Epithelial cell of esophagus (primary cell): ENCODE results near the gene MANBA.
A peak's percentile ranks its signal among the peaks of the same experiment; 100 is the strongest.

Experiments used
- DNase-seq: peaks from one replicate; pipeline ENCODE4 v3.0.0; 2010; ENCODE audit warnings: low read depth
- H3K4me3 ChIP-seq: 2 replicates; pipeline ENCODE4 v1.5.1; 2011; ENCODE audit warnings: mild to moderate bottlenecking, low read length, control low read depth
- CTCF ChIP-seq: IDR thresholded peaks from 2 replicates; pipeline ENCODE4 v1.5.1; 2011; ENCODE audit warnings: low read depth, mild to moderate bottlenecking, low read length, control low read depth, inconsistent platforms; ENCODE audit not compliant: insufficient read depth; ENCODE audit errors: missing control alignments

MANBA gene

GRCh38 chr4:102783006-102783405 is 22.2 kb upstream of the MANBA start:
- DNase-seq = peak; percentile 34

GRCh38 chr4:102781570-102781969 is 20.8 kb upstream of the MANBA start:
- no peak for TF ChIP-seq CTCF
- no peak overlapping the region for H3K4me3 ChIP-seq
- no peak for DNase-seq

More at GRCh38 chr4:102783006-102783405, 22.2 kb upstream of the MANBA start:
- H3K4me3 ChIP-seq = no peak overlapping the region
- TF ChIP-seq CTCF = no peak

GRCh38 chr4:102780476-102781144 is 19.8 kb upstream of the MANBA start:
- DNase-seq = peak; percentile 98
- H3K4me3 ChIP-seq = no peak overlapping the region
- TF ChIP-seq CTCF = no peak

GRCh38 chr4:102779204-102779603 is 18.4 kb upstream of the MANBA start:
- no peak for DNase-seq
- no peak for TF ChIP-seq CTCF
- H3K4me3 ChIP-seq = no peak overlapping the region

- H3K4me3 ChIP-seq = no peak overlapping the region
- TF ChIP-seq CTCF = no peak
- peak; percentile 41 for DNase-seq
Observed at GRCh38 chr4:102778720-102779119, 18.0 kb upstream of the MANBA start.

GRCh38 chr4:102775805-102776204 is 15.0 kb upstream of the MANBA start:
- no peak for DNase-seq
- no peak for TF ChIP-seq CTCF
- no peak overlapping the region for H3K4me3 ChIP-seq

- H3K4me3 ChIP-seq = no peak overlapping the region
- TF ChIP-seq CTCF = no peak
- no peak for DNase-seq
Observed at GRCh38 chr4:102774254-102774653, 13.5 kb upstream of the MANBA start.
